HL-60 (cell line): ENCODE data around the gene MTHFSD.

Experiments
- DNase-seq, 2 experiments: peaks; one replicate each; pipeline ENCODE4 v3.0.0-alpha.2; 2010 to 2020; ENCODE audit warnings: low read depth in 1 of 2, low spot score in 1 of 2
- H3K27ac ChIP-seq: fragments of 250-450 bp; sonication (Bioruptor Pico); replicated peaks from 2 replicates; pipeline ENCODE4 v1.5.1; 2020; ENCODE audit warnings: mild to moderate bottlenecking, moderate library complexity
- H3K27me3 ChIP-seq: fragments of 250-450 bp; sonication (Bioruptor Pico); 2 replicates; pipeline ENCODE4 v1.5.1; 2021; ENCODE audit warnings: mild to moderate bottlenecking, moderate library complexity; ENCODE audit not compliant: insufficient read depth, poor library complexity, severe bottlenecking
- H3K4me3 ChIP-seq: replicated peaks from 2 replicates; pipeline ENCODE4 v1.5.1; 2011; ENCODE audit warnings: mild to moderate bottlenecking, control low read depth, low read length; ENCODE audit not compliant: insufficient read depth
- GABPA ChIP-seq: IDR thresholded peaks from 2 replicates; pipeline ENCODE4 v1.6.1; 2012; ENCODE audit warnings: low read depth
- POLR2AphosphoS5 ChIP-seq: IDR thresholded peaks from 2 replicates; pipeline ENCODE4 v1.6.1; 2012; ENCODE audit warnings: low read depth
- SPI1 ChIP-seq: IDR thresholded peaks from 2 replicates; pipeline ENCODE4 v1.6.1; 2012; ENCODE audit warnings: low read depth, mild to moderate bottlenecking, borderline replicate concordance
- TF ChIP-seq, protein P1 (sequence below): IDR thresholded peaks from one replicate; pipeline ENCODE4 v1.5.1; 2011; ENCODE audit warnings: low read length, control low read depth, inconsistent platforms; ENCODE audit not compliant: insufficient read depth
- TF ChIP-seq, protein P2 (sequence below): IDR thresholded peaks from 2 replicates; pipeline ENCODE4 v1.6.1; 2012; ENCODE audit warnings: low read depth; ENCODE audit not compliant: insufficient replicate concordance

The MTHFSD gene

DNA sequence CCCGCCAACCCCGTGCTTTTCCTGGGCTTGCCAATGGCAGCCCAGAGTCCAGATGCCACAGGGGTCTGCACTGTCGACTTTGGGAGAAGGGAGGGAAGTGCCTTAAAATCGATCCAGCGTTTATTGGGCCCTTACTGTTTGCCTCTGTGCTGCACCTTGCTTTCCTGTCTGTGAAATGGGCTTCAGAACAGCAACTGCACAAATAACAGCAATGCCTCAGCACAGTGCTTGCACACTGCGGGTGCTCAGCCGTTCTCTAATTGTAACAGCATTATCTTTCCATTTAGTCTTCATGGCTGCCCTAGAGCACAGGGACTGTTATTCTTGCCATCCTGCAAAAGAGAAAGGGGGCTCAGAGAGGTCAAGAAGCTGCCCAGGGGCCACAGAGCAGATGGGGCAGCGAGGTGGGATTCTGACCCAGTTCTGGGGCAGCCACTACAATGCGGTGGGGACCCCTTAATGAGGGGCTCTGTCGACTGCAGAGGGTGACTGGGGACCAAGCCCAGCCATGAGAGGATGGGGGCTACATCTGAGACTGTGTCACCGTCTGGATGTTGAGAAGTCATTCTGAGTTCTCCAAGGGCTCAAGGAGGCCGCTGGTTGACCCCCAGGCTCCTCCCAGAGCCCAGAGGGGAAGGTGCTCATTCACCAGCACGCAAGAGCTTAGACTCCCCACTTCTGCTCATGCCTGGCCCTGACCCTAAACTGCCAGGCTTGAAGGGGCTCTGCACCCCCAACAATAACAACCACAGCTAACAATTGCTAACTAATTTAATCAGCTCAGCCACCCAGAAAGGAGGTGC is 54.1 kb downstream of the MTHFSD start:
- Histone ChIP-seq H3K27me3 (peaks cover 9% of the 10 kb centered on the region), H3K27ac (no peak overlapping the region), H3K4me3 (no peak overlapping the region)
- DNase-seq, result no peak
- TF ChIP-seq GABPA, result no peak
- TF ChIP-seq, protein P1, sequence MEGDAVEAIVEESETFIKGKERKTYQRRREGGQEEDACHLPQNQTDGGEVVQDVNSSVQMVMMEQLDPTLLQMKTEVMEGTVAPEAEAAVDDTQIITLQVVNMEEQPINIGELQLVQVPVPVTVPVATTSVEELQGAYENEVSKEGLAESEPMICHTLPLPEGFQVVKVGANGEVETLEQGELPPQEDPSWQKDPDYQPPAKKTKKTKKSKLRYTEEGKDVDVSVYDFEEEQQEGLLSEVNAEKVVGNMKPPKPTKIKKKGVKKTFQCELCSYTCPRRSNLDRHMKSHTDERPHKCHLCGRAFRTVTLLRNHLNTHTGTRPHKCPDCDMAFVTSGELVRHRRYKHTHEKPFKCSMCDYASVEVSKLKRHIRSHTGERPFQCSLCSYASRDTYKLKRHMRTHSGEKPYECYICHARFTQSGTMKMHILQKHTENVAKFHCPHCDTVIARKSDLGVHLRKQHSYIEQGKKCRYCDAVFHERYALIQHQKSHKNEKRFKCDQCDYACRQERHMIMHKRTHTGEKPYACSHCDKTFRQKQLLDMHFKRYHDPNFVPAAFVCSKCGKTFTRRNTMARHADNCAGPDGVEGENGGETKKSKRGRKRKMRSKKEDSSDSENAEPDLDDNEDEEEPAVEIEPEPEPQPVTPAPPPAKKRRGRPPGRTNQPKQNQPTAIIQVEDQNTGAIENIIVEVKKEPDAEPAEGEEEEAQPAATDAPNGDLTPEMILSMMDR, result no peak

DNA sequence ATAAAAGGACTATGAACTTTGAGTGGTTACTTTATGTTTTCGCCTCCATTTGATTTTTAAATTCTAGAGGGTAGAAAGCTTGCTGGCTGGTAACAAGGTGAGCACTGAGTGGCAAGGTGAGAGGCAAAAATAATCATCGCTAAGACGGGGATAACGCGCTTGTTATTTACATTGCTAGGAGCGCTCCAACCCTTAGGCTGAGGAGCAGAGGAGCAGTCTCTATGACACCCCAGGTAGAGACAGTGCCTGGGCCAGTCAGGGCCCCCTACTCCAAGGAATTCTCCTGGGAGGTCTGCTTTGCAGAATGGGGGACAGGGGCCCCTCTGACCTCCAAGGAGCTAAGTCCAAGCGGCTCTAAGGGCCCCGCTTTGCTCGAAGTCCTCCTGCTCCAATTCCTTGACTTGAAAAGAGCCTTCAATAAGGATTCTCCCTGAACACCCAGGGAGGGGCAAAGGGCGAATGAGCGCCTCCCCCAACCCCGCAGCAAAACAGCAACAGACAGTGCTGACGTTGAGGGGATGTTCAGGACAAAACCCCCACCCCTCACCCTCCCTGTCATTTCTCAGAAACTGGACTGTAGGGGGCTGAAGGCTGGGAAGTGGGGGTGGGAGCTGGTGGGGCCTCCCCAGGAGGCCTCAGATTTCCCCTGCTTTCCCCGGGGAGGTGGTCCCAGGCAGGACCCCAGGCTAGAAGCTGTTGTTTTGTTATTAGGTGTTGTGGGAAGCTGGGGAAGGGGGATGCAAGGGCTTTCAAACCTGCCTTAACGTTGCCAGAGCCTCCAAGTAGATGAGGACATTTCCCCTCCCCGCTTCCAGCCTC is 54.9 kb downstream of the MTHFSD start:
- H3K27ac ChIP-seq, result no peak overlapping the region
- DNase-seq, result no peak
- H3K27me3 ChIP-seq, result peaks cover 9% of the 10 kb centered on the region
- H3K4me3 ChIP-seq, result no peak overlapping the region
- no peak for TF ChIP-seq SPI1
- no peak for TF ChIP-seq GABPA
- TF ChIP-seq POLR2AphosphoS5, result no peak
- TF ChIP-seq, protein P2, sequence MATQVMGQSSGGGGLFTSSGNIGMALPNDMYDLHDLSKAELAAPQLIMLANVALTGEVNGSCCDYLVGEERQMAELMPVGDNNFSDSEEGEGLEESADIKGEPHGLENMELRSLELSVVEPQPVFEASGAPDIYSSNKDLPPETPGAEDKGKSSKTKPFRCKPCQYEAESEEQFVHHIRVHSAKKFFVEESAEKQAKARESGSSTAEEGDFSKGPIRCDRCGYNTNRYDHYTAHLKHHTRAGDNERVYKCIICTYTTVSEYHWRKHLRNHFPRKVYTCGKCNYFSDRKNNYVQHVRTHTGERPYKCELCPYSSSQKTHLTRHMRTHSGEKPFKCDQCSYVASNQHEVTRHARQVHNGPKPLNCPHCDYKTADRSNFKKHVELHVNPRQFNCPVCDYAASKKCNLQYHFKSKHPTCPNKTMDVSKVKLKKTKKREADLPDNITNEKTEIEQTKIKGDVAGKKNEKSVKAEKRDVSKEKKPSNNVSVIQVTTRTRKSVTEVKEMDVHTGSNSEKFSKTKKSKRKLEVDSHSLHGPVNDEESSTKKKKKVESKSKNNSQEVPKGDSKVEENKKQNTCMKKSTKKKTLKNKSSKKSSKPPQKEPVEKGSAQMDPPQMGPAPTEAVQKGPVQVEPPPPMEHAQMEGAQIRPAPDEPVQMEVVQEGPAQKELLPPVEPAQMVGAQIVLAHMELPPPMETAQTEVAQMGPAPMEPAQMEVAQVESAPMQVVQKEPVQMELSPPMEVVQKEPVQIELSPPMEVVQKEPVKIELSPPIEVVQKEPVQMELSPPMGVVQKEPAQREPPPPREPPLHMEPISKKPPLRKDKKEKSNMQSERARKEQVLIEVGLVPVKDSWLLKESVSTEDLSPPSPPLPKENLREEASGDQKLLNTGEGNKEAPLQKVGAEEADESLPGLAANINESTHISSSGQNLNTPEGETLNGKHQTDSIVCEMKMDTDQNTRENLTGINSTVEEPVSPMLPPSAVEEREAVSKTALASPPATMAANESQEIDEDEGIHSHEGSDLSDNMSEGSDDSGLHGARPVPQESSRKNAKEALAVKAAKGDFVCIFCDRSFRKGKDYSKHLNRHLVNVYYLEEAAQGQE, result no peak
- TF ChIP-seq, protein P1, result no peak

DNA sequence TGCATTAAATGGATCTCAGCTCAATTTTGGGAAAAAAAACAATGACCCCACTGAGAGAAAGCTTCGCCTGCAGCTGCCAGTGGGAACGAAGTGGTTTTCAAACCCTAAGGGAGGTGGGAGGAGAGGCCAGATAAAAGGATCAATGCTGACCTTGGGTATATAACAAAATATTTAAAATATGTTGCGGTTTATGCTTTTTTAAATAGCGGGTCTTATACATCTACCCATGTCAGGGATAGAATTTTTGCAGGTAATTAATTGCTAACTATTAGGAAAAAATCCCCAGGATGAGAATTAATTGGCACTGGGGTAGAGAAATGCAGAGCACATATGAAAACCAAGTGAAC is 55.6 kb downstream of the MTHFSD start:
- TF ChIP-seq, protein P2, result no peak
- TF ChIP-seq SPI1, result no peak
- TF ChIP-seq, protein P1, result no peak
- no peak for TF ChIP-seq POLR2AphosphoS5
- TF ChIP-seq GABPA, result no peak
- DNase-seq, result no peak
- H3K27ac ChIP-seq, result no peak overlapping the region
- no peak overlapping the region for H3K4me3 ChIP-seq
- peaks cover 4% of the 10 kb centered on the region for H3K27me3 ChIP-seq
